ENCODE results near the gene NPAS2. TPM values are rescaled to one million over a fixed set of nuclear protein-coding genes. Genes with fewer than 3 reads are reported as not detected.

NPAS2 gene
- total RNA-seq, 1 experiment from 2014 or later, result 20.4 TPM

DNA sequence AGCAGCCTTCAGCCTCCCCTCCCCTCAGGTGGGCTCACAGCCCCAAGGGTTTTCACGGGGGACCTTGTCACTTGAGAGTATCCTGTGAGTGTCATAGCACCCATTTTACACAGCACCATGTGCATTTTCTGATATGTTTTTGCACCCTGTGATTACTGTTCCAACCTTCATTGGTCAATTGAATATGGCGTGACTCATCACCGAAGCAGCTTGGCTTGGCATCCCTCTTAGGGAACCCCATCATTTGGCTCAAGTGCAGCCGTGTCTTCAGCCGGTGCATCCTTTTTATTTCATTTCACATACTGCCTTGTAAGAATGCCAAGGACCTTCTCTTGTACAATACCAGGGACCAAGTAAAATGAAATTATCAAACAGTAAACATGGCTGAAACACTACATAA is 57.6 kb downstream of the NPAS2 start:
- TF ChIP-seq SRF (IDR thresholded peaks at IDR 0.05; ENCODE audit: low read depth) (no peak), POLR2A (IDR thresholded peaks at IDR 0.05; ENCODE audit: borderline replicate concordance, extremely low read depth, insufficient read depth, insufficient read length) (no peak), POLR2AphosphoS5 (IDR thresholded peaks at IDR 0.05; ENCODE audit: low read depth, low read length) (no peak), ZFX (IDR thresholded peaks at IDR 0.05) (no peak), SIN3A (IDR thresholded peaks at IDR 0.05; ENCODE audit: low read depth) (no peak), RAD21 (IDR thresholded peaks at IDR 0.05; ENCODE audit: low read depth) (no peak), SP1 (IDR thresholded peaks at IDR 0.05; ENCODE audit: low read depth) (no peak), EGR1 (IDR thresholded peaks at IDR 0.05; ENCODE audit: low read depth) (no peak), JUND (IDR thresholded peaks at IDR 0.05) (no peak), ZNF274 (IDR thresholded peaks at IDR 0.05; ENCODE audit: low read depth, low read length) (no peak)
- TF ChIP-seq, protein P1, sequence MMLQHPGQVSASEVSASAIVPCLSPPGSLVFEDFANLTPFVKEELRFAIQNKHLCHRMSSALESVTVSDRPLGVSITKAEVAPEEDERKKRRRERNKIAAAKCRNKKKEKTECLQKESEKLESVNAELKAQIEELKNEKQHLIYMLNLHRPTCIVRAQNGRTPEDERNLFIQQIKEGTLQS (IDR thresholded peaks at IDR 0.05), result no peak
- TF ChIP-seq, protein P2, sequence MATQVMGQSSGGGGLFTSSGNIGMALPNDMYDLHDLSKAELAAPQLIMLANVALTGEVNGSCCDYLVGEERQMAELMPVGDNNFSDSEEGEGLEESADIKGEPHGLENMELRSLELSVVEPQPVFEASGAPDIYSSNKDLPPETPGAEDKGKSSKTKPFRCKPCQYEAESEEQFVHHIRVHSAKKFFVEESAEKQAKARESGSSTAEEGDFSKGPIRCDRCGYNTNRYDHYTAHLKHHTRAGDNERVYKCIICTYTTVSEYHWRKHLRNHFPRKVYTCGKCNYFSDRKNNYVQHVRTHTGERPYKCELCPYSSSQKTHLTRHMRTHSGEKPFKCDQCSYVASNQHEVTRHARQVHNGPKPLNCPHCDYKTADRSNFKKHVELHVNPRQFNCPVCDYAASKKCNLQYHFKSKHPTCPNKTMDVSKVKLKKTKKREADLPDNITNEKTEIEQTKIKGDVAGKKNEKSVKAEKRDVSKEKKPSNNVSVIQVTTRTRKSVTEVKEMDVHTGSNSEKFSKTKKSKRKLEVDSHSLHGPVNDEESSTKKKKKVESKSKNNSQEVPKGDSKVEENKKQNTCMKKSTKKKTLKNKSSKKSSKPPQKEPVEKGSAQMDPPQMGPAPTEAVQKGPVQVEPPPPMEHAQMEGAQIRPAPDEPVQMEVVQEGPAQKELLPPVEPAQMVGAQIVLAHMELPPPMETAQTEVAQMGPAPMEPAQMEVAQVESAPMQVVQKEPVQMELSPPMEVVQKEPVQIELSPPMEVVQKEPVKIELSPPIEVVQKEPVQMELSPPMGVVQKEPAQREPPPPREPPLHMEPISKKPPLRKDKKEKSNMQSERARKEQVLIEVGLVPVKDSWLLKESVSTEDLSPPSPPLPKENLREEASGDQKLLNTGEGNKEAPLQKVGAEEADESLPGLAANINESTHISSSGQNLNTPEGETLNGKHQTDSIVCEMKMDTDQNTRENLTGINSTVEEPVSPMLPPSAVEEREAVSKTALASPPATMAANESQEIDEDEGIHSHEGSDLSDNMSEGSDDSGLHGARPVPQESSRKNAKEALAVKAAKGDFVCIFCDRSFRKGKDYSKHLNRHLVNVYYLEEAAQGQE (IDR thresholded peaks at IDR 0.05; ENCODE audit: low read depth), result no peak
- TF ChIP-seq, protein P3, sequence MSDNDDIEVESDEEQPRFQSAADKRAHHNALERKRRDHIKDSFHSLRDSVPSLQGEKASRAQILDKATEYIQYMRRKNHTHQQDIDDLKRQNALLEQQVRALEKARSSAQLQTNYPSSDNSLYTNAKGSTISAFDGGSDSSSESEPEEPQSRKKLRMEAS (IDR thresholded peaks at IDR 0.05), result no peak
- intact Hi-C loops (cut with micrococcal nuclease), result no loop called here
- ATAC-seq (no peak), DNase-seq (ENCODE audit: low read depth, low spot score) (no peak)
- Histone ChIP-seq H3K9me3 (ENCODE audit: control insufficient read depth in 1 of 2, insufficient read depth in 1 of 2, low read depth in 1 of 2, low read length in 2 of 2) (no peaks in the 10 kb centered on the region), H3K9ac (ENCODE audit: low read length) (no peak overlapping the region), H3K9me2 (ENCODE audit: insufficient read depth) (no peaks in the 10 kb centered on the region), H3K79me2 (ENCODE audit: insufficient read depth, low read length) (no peaks in the 10 kb centered on the region), H3K4me1 (ENCODE audit: control insufficient read depth in 1 of 2, insufficient read depth in 2 of 2, low read length in 2 of 2) (peaks cover 9 to 20% of the 10 kb centered on the region in 2 experiments), H4K20me1 (ENCODE audit: insufficient read depth) (no peaks in the 10 kb centered on the region), H3K27ac (ENCODE audit: low read depth, low read length) (no peak overlapping the region), H3K4me2 (ENCODE audit: low read length) (no peak overlapping the region), H3K36me3 (ENCODE audit: control insufficient read depth in 1 of 2, insufficient read depth in 2 of 2, low read length in 2 of 2) (no peaks in the 10 kb centered on the region), H2AFZ (ENCODE audit: low read depth, low read length, poor library complexity, severe bottlenecking) (no peak overlapping the region), H3K4me3 (replicated peaks in 1 of 2; ENCODE audit: low read depth in 1 of 2, low read length in 2 of 2) (no peak overlapping the region), H3K27me3 (ENCODE audit: insufficient read depth, low read length) (no peaks in the 10 kb centered on the region)
- CTCF ChIA-PET, result interaction anchor here (1.6 kb wide), 1 partner anchor 148 kb away, joined by 3 read pairs; no protein-coding TSS in a partner anchor
- RAD21 ChIA-PET (ENCODE audit: low non-redundant PET in 1 of 2, low total read pairs in 2 of 2, uncharacterized antibody in 2 of 2, unreplicated experiment in 2 of 2), result no interaction called here
- BruUV-seq (replicated peaks), result no TSS peak
- POLR2A ChIA-PET, result no interaction called here

Measured in HCT116 (cell line).